ENCODE measurements around the gene SLC30A4.

- TF ChIP-seq CTCF (IDR thresholded peaks at IDR 0.05) (no peak), POLR2A (IDR thresholded peaks at IDR 0.05) (no peak)
Observed at GRCh38 chr15:45529613-45530012, 7.1 kb upstream of the SLC30A4 start.
